ENCODE results near the gene TMEM117. TPM values are rescaled to one million over a fixed set of nuclear protein-coding genes. Genes with fewer than 3 reads are reported as not detected.

The TMEM117 gene
- total and polyA plus RNA-seq, 8 donors: 1.9 to 52.5 (median 8.0) TPM

- Histone ChIP-seq H3K27me3 (no peaks in the 10 kb centered on the region), H3K9me3 (no peaks in the 10 kb centered on the region), H3K4me1 (no peaks in the 10 kb centered on the region), H3K4me3 (no peak overlapping the region), H3K27ac (no peak overlapping the region), H3K36me3 (no peaks in the 10 kb centered on the region)
- intact Hi-C loops (cut with DNase I; ENCODE audit: low total_unique reads): no loop called here
- no peak for DNase-seq
- 32 to 48% (median 36%) methylated on average over 2 of the region's 2 CpGs for WGBS, 5 donors
- TF ChIP-seq POLR2AphosphoS5 (IDR thresholded peaks at IDR 0.05) (no peak), EP300 (IDR thresholded peaks at IDR 0.05) (no peak), POLR2A (IDR thresholded peaks at IDR 0.05) (no peak)
- TF ChIP-seq, protein P1, sequence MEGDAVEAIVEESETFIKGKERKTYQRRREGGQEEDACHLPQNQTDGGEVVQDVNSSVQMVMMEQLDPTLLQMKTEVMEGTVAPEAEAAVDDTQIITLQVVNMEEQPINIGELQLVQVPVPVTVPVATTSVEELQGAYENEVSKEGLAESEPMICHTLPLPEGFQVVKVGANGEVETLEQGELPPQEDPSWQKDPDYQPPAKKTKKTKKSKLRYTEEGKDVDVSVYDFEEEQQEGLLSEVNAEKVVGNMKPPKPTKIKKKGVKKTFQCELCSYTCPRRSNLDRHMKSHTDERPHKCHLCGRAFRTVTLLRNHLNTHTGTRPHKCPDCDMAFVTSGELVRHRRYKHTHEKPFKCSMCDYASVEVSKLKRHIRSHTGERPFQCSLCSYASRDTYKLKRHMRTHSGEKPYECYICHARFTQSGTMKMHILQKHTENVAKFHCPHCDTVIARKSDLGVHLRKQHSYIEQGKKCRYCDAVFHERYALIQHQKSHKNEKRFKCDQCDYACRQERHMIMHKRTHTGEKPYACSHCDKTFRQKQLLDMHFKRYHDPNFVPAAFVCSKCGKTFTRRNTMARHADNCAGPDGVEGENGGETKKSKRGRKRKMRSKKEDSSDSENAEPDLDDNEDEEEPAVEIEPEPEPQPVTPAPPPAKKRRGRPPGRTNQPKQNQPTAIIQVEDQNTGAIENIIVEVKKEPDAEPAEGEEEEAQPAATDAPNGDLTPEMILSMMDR (IDR thresholded peaks at IDR 0.05): no peak
These were observed 592.9 kb downstream of the TMEM117 start for GRCh38 chr12:44428825-44429224.

GRCh38 chr12:44431647-44432343 is 595.9 kb downstream of the TMEM117 start:
- Histone ChIP-seq H3K4me3 (no peak overlapping the region), H3K4me1 (no peaks in the 10 kb centered on the region), H3K9me3 (no peaks in the 10 kb centered on the region), H3K27me3 (no peaks in the 10 kb centered on the region), H3K27ac (no peak overlapping the region), H3K36me3 (no peaks in the 10 kb centered on the region)
- no peak for DNase-seq
- intact Hi-C loops (cut with DNase I; ENCODE audit: low total_unique reads): no loop called here
- no peak for TF ChIP-seq POLR2A (IDR thresholded peaks at IDR 0.05)
- TF ChIP-seq EP300 (IDR thresholded peaks at IDR 0.05): no peak
- TF ChIP-seq POLR2AphosphoS5 (IDR thresholded peaks at IDR 0.05): no peak
- TF ChIP-seq, protein P1 (IDR thresholded peaks at IDR 0.05): no peak
- WGBS, 5 donors: 68 to 73% (median 71%) methylated on average over 10 of the region's 10 CpGs

DNA sequence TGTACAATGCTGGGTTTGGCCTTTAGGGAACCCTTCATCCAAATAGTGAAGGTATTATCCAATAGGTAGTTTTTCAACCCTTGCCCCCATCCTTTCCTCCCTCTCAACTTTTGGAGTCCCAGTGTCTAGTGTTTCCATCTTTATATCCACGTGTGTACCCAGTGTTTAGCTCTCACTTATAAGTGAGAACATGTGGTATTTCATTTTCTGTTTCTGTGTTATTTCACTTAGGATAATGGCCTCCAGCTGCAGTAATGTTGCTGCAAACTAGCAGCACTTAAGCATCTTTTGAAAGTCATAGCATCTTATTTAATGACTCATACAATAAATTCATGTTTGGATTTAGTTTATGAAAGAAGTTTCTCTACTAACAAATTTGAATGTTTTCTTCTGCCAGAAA is 597.8 kb downstream of the TMEM117 start:
- TF ChIP-seq, protein P1 (IDR thresholded peaks at IDR 0.05): no peak
- no peak for TF ChIP-seq POLR2AphosphoS5 (IDR thresholded peaks at IDR 0.05)
- no peak for TF ChIP-seq POLR2A (IDR thresholded peaks at IDR 0.05)
- no peak for TF ChIP-seq EP300 (IDR thresholded peaks at IDR 0.05)
- Histone ChIP-seq H3K36me3 (no peaks in the 10 kb centered on the region), H3K27me3 (no peaks in the 10 kb centered on the region), H3K27ac (no peak overlapping the region), H3K9me3 (no peaks in the 10 kb centered on the region), H3K4me1 (no peaks in the 10 kb centered on the region), H3K4me3 (no peak overlapping the region)
- WGBS, 5 donors: 48 to 84% (median 69%) methylated on average over 1 of the region's 1 CpG
- intact Hi-C loops (cut with DNase I; ENCODE audit: low total_unique reads): no loop called here
- DNase-seq: no peak

GRCh38 chr12:44436756-44437155 is 600.9 kb downstream of the TMEM117 start:
- TF ChIP-seq, protein P1 (IDR thresholded peaks at IDR 0.05): no peak
- TF ChIP-seq POLR2A (IDR thresholded peaks at IDR 0.05): no peak
- no peak for TF ChIP-seq POLR2AphosphoS5 (IDR thresholded peaks at IDR 0.05)
- no peak for TF ChIP-seq EP300 (IDR thresholded peaks at IDR 0.05)
- Histone ChIP-seq H3K9me3 (no peaks in the 10 kb centered on the region), H3K27ac (no peak overlapping the region), H3K36me3 (no peaks in the 10 kb centered on the region), H3K27me3 (no peaks in the 10 kb centered on the region), H3K4me1 (no peaks in the 10 kb centered on the region), H3K4me3 (no peak overlapping the region)
- WGBS, 5 donors: 69 to 81% (median 78%) methylated on average over 5 of the region's 5 CpGs
- no peak for DNase-seq
- intact Hi-C loops (cut with DNase I; ENCODE audit: low total_unique reads): no loop called here

Other genes with a start within 250 kb of the TMEM117 start
- 10 to 100 TPM in 2 of 5 donors, 1 to 10 TPM in 3; 2.9 to 60.5 (median 9.7) TPM for gene PUS7L, start 77.3 kb upstream of the TMEM117 start, total RNA-seq
- 1 to 10 TPM; 1.2 to 3.4 (median 2.1) TPM for gene PUS7L, start 77.3 kb upstream of the TMEM117 start, polyA plus RNA-seq
- gene IRAK4, start 77.1 kb upstream of the TMEM117 start, total RNA-seq: 100 to 1,000 TPM in 1 of 5 donors, 10 to 100 TPM in 3, 1 to 10 TPM in 1; 8.0 to 155 (median 35.1) TPM
- gene IRAK4, start 77.1 kb upstream of the TMEM117 start, polyA plus RNA-seq: 10 to 100 TPM; 11.3 to 15.4 (median 11.9) TPM
- 100 to 1,000 TPM in 1 of 5 donors, 10 to 100 TPM in 4; 44.3 to 164 (median 88.4) TPM for gene TWF1, start 29.8 kb upstream of the TMEM117 start, total RNA-seq
- 10 to 100 TPM; 53.8 to 74.5 (median 65.2) TPM for gene TWF1, start 29.8 kb upstream of the TMEM117 start, polyA plus RNA-seq

Data from stomach (tissue), 9 donors.